DND-41 (cell line): ENCODE measurements around the gene KCTD14.

Source experiments
- ATAC-seq: fragments of 200-7000 bp; cut with Tn5 transposase; 3 replicates; pipeline ENCODE4 v1.9.1; 2021; ENCODE audit warnings: low read depth; ENCODE audit not compliant: insufficient read depth
- DNase-seq: peaks from one replicate; pipeline ENCODE4 v3.0.0-alpha.2; 2020
- H2AFZ ChIP-seq: 2 replicates; pipeline ENCODE4 v1.6.0; 2012; ENCODE audit warnings: low read depth, low read length
- H3K27ac ChIP-seq: 2 replicates; pipeline ENCODE4 v1.5.1; 2012; ENCODE audit warnings: low read length, inconsistent platforms
- H3K27me3 ChIP-seq: fragments of 200-600 bp; sonication (generic); 2 replicates; pipeline ENCODE4 v1.6.0; 2012; ENCODE audit warnings: low read length, mild to moderate bottlenecking, inconsistent platforms; ENCODE audit not compliant: insufficient read depth, poor library complexity
- H3K36me3 ChIP-seq: 2 replicates; pipeline ENCODE4 v1.5.1; 2012; ENCODE audit warnings: low read length, inconsistent platforms; ENCODE audit not compliant: insufficient read depth
- H3K4me1 ChIP-seq: 2 replicates; pipeline ENCODE4 v1.5.1; 2012; ENCODE audit warnings: mild to moderate bottlenecking, low read length; ENCODE audit not compliant: insufficient read depth
- H3K4me2 ChIP-seq: 2 replicates; pipeline ENCODE4 v1.6.0; 2012; ENCODE audit warnings: mild to moderate bottlenecking, moderate library complexity, low read length, inconsistent platforms; ENCODE audit not compliant: insufficient read depth
- H3K4me3 ChIP-seq, 2 experiments: fragments of 200-600 bp in 1 of 2; shearing (Covaris generic) in 1 of 2; 2 replicates each; pipeline ENCODE4 v1.5.1; 2012 to 2016; ENCODE audit warnings: inconsistent platforms in 2 of 2, low read length in 2 of 2, mild to moderate bottlenecking in 2 of 2, low read depth in 1 of 2, moderate library complexity in 1 of 2
- H3K79me2 ChIP-seq: 2 replicates; pipeline ENCODE4 v1.6.0; 2012; ENCODE audit warnings: low read length, inconsistent platforms; ENCODE audit not compliant: insufficient read depth
- H3K9ac ChIP-seq: 2 replicates; pipeline ENCODE4 v1.6.0; 2012; ENCODE audit warnings: low read depth, mild to moderate bottlenecking, inconsistent platforms, low read length, moderate library complexity
- H3K9me3 ChIP-seq: 2 replicates; pipeline ENCODE4 v1.5.1; 2012; ENCODE audit warnings: low read length, moderate library complexity, mild to moderate bottlenecking, inconsistent platforms; ENCODE audit not compliant: insufficient read depth, severe bottlenecking
- H4K20me1 ChIP-seq: 2 replicates; pipeline ENCODE4 v1.6.0; 2012; ENCODE audit warnings: low read length; ENCODE audit not compliant: insufficient read depth
- EZH2 ChIP-seq: IDR thresholded peaks from 3 replicates; pipeline ENCODE4 v1.6.1; 2012; ENCODE audit warnings: borderline replicate concordance, low read depth, mild to moderate bottlenecking, moderate library complexity, low read length, inconsistent platforms; ENCODE audit not compliant: severe bottlenecking
- TF ChIP-seq, protein P1 (sequence below): IDR thresholded peaks from 2 replicates; pipeline ENCODE4 v1.5.1; 2012; ENCODE audit warnings: borderline replicate concordance, low read length, moderate library complexity, mild to moderate bottlenecking; ENCODE audit not compliant: poor library complexity, severe bottlenecking; ENCODE audit errors: extremely low read depth

Gene KCTD14

DNA sequence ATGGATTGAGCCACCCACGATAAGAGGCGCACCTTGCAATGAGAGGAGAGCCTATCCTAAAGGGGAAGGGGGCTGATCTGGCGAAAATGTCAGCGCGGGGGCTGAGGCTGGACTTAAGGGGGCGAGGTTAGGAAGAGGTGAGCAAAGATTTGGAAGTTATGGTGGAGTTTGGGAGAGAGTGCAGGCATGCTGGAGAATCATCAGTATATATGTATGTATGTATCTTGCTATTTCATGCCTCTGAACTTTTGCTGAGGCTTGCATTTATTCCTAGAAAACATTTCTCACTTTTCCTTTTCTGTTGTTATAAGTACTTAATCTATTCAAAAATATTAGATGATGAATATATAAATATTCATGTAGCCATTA is 23.4 kb upstream of the KCTD14 start:
- H3K9me3 ChIP-seq = no peaks in the 10 kb centered on the region
- H3K9ac ChIP-seq = peak overlapping the region; percentile 30
- no peak overlapping the region for H3K27ac ChIP-seq
- peak overlapping the region; percentile 64 for H3K4me2 ChIP-seq
- H3K4me1 ChIP-seq = peaks cover 15% of the 10 kb centered on the region
- H3K79me2 ChIP-seq = no peaks in the 10 kb centered on the region
- no peaks in the 10 kb centered on the region for H3K36me3 ChIP-seq
- TF ChIP-seq, protein P1, sequence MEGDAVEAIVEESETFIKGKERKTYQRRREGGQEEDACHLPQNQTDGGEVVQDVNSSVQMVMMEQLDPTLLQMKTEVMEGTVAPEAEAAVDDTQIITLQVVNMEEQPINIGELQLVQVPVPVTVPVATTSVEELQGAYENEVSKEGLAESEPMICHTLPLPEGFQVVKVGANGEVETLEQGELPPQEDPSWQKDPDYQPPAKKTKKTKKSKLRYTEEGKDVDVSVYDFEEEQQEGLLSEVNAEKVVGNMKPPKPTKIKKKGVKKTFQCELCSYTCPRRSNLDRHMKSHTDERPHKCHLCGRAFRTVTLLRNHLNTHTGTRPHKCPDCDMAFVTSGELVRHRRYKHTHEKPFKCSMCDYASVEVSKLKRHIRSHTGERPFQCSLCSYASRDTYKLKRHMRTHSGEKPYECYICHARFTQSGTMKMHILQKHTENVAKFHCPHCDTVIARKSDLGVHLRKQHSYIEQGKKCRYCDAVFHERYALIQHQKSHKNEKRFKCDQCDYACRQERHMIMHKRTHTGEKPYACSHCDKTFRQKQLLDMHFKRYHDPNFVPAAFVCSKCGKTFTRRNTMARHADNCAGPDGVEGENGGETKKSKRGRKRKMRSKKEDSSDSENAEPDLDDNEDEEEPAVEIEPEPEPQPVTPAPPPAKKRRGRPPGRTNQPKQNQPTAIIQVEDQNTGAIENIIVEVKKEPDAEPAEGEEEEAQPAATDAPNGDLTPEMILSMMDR = no peak
- no peak for TF ChIP-seq EZH2
- ATAC-seq (peak; percentile 18; the same call in 2 of the 3 replicates), DNase-seq (no peak)
- H3K27me3 ChIP-seq = no peaks in the 10 kb centered on the region
- H2AFZ ChIP-seq = peak overlapping the region; percentile 65
- H4K20me1 ChIP-seq = no peaks in the 10 kb centered on the region
- no peak overlapping the region for H3K4me3 ChIP-seq

DNA sequence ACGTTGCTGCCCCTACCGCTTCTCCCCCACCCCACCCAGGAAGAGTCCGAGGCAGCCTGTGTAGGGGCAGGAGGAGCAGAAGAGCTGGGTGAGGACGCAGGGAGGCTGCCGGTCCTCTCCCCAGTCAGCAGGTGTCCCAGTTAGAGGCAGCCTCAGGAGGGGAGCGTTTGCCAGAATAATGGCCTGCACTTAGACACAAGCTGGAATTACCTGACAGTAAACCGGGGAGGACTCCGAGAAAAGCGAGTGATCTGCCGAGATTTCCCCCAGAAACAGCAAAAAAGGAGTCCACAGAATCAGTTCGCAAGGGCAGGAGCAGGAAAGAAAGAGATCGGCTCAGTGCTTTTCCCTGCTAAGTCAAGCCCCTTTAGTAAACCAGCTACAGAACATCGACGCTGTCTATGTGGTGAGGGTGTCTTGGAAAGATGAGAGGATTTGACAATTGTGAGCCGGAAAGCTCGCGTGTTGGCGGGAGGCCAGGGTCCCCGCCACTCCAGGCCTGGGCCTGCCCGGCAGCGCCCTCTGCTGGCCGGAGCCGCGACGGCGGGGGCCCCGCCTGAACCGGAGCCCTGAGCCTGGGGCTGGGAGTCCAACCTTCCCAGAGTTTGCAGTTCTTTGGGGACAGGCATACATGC is 22.9 kb upstream of the KCTD14 start:
- Histone ChIP-seq H3K36me3 (no peaks in the 10 kb centered on the region), H2AFZ (peak overlapping the region; percentile 65), H4K20me1 (no peaks in the 10 kb centered on the region), H3K4me3 (peak overlapping the region in 1 of 2 experiments; percentile 46; a peak in 2 of 4 replicates), H3K4me2 (peak overlapping the region; percentile 64), H3K27me3 (no peaks in the 10 kb centered on the region), H3K27ac (0 out of 2 replicates have a peak overlapping the region, but pooled peaks have one; percentile 1), H3K9ac (peak overlapping the region; percentile 30), H3K79me2 (no peaks in the 10 kb centered on the region), H3K4me1 (peaks cover 13% of the 10 kb centered on the region), H3K9me3 (no peaks in the 10 kb centered on the region)
- TF ChIP-seq EZH2 = no peak
- TF ChIP-seq, protein P1 = peak; percentile 99
- ATAC-seq (peak; percentile 98), DNase-seq (peak; percentile 84)

DNA sequence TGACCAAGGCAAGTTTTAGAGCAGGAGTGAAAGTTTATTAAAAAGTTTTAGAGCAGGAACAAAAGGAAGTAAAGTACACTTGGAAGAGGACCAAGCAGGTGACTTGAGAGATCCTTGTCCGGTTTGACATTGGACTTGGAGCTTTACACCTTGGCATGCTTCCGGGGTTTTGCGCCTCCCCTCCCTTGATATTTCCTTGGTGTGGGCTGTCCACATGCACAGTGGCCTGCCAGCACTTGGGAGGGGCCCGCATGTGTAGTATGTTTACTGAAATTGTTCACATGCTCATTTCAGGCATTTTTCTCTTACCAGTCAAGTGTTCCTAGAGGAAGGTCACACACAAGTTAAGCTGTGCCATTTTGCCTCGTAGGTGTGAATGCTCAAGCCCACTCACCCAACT is 21.6 kb upstream of the KCTD14 start:
- Histone ChIP-seq H3K9me3 (no peaks in the 10 kb centered on the region), H2AFZ (no peak overlapping the region), H3K27me3 (no peaks in the 10 kb centered on the region), H3K4me2 (no peak overlapping the region), H3K4me1 (peaks cover 19% of the 10 kb centered on the region), H3K4me3 (no peak overlapping the region), H3K27ac (no peak overlapping the region), H3K36me3 (no peaks in the 10 kb centered on the region), H3K9ac (no peak overlapping the region), H3K79me2 (no peaks in the 10 kb centered on the region), H4K20me1 (no peaks in the 10 kb centered on the region)
- ATAC-seq (no peak), DNase-seq (no peak)
- no peak for TF ChIP-seq EZH2
- TF ChIP-seq, protein P1 = no peak
